DOHH2 (cell line): ENCODE data around the gene RLF.

Experiments used
- H3F3A ChIP-seq: fragments of 200-600 bp; sonication (generic), shearing (Covaris generic); 2 replicates; pipeline ENCODE4 v1.6.0; 2016; ENCODE audit warnings: antibody characterized with exemption, mild to moderate bottlenecking; ENCODE audit not compliant: control insufficient read depth, insufficient read depth
- H3K27ac ChIP-seq: fragments of 200-600 bp; sonication (generic); 2 replicates; pipeline ENCODE4 v1.5.1; 2014; ENCODE audit warnings: low read depth, mild to moderate bottlenecking, low read length, moderate library complexity
- H3K27me3 ChIP-seq: fragments of 200-600 bp; sonication (generic); 2 replicates; pipeline ENCODE4 v1.6.1; 2014; ENCODE audit warnings: mild to moderate bottlenecking, low read length, mixed read lengths; ENCODE audit not compliant: control insufficient read depth
- H3K36me3 ChIP-seq: fragments of 200-600 bp; sonication (generic); 2 replicates; pipeline ENCODE4 v1.6.1; 2014; ENCODE audit warnings: mild to moderate bottlenecking, low read length, moderate library complexity, mixed read lengths; ENCODE audit not compliant: control insufficient read depth
- H3K4me1 ChIP-seq: fragments of 200-600 bp; sonication (generic); 2 replicates; pipeline ENCODE4 v1.6.1; 2014; ENCODE audit warnings: mild to moderate bottlenecking, low read length, mixed read lengths; ENCODE audit not compliant: control insufficient read depth
- H3K4me2 ChIP-seq: fragments of 200-600 bp; sonication (generic); 2 replicates; pipeline ENCODE4 v1.6.0; 2014; ENCODE audit warnings: mild to moderate bottlenecking, low read length, moderate library complexity
- H3K4me3 ChIP-seq: fragments of 200-600 bp; sonication (generic); 2 replicates; pipeline ENCODE4 v1.5.1; 2014; ENCODE audit warnings: mild to moderate bottlenecking, low read length, mixed read lengths
- H3K79me2 ChIP-seq: fragments of 200-600 bp; sonication (generic); 2 replicates; pipeline ENCODE4 v1.6.1; 2014; ENCODE audit warnings: mild to moderate bottlenecking, low read length, mixed read lengths; ENCODE audit not compliant: control insufficient read depth
- H3K9me2 ChIP-seq: fragments of 200-600 bp; sonication (generic); replicated peaks from 2 replicates; pipeline ENCODE4 v1.6.1; 2014; ENCODE audit warnings: mild to moderate bottlenecking, low read length, mixed read lengths; ENCODE audit not compliant: control insufficient read depth
- H3K9me3 ChIP-seq: fragments of 200-600 bp; sonication (generic); 2 replicates; pipeline ENCODE4 v1.6.1; 2014; ENCODE audit warnings: antibody characterized with exemption, low read length, mixed read lengths; ENCODE audit not compliant: control insufficient read depth, insufficient read depth
- H4K20me1 ChIP-seq: fragments of 200-600 bp; sonication (generic); 2 replicates; pipeline ENCODE4 v1.6.0; 2014; ENCODE audit warnings: low read depth, mild to moderate bottlenecking, antibody characterized with exemption, low read length, moderate library complexity; ENCODE audit not compliant: control insufficient read depth, insufficient read depth
- EZH2phosphoT487 ChIP-seq: fragments of 200-600 bp; sonication (generic); IDR thresholded peaks from 2 replicates; pipeline ENCODE4 v1.6.1; 2017; ENCODE audit warnings: borderline replicate concordance, mild to moderate bottlenecking, antibody characterized with exemption, low read length, moderate library complexity, mixed read lengths
- TF ChIP-seq, protein P1 (sequence below): fragments of 200-600 bp; sonication (generic); IDR thresholded peaks from one replicate; pipeline ENCODE4 v1.5.1; 2014; ENCODE audit warnings: antibody characterized with exemption, mild to moderate bottlenecking, low read depth, low read length; ENCODE audit not compliant: poor library complexity, severe bottlenecking

The RLF gene

DNA sequence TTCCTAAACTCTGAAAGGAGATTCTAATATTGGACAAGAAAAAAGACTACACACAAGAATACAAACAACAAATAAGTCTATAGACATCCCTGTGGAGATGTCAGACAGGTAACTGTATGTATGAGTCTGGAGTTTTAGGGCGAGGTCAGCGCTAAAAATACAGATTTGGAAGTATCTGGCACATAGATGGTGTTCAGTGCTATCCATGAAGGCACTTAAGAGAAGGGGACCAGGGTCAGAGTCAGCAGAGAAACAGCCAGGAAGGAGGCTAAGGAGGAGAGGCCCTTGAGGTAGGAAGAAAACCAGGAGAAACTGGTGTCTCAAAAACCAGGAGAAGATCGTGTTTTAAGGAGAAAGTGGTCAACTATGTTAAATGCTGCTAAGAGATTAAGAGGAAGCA is 114.9 kb downstream of the RLF start:
- TF ChIP-seq, protein P1, sequence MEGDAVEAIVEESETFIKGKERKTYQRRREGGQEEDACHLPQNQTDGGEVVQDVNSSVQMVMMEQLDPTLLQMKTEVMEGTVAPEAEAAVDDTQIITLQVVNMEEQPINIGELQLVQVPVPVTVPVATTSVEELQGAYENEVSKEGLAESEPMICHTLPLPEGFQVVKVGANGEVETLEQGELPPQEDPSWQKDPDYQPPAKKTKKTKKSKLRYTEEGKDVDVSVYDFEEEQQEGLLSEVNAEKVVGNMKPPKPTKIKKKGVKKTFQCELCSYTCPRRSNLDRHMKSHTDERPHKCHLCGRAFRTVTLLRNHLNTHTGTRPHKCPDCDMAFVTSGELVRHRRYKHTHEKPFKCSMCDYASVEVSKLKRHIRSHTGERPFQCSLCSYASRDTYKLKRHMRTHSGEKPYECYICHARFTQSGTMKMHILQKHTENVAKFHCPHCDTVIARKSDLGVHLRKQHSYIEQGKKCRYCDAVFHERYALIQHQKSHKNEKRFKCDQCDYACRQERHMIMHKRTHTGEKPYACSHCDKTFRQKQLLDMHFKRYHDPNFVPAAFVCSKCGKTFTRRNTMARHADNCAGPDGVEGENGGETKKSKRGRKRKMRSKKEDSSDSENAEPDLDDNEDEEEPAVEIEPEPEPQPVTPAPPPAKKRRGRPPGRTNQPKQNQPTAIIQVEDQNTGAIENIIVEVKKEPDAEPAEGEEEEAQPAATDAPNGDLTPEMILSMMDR, result no peak
- no peak for TF ChIP-seq EZH2phosphoT487
- no peaks in the 10 kb centered on the region for H3K9me3 ChIP-seq
- H3K27me3 ChIP-seq, result no peaks in the 10 kb centered on the region
- H3K27ac ChIP-seq, result no peak overlapping the region
- H3K4me3 ChIP-seq, result no peak overlapping the region
- no peaks in the 10 kb centered on the region for H3K4me1 ChIP-seq
- H3K36me3 ChIP-seq, result peaks cover 56% of the 10 kb centered on the region
- no peaks in the 10 kb centered on the region for H3K79me2 ChIP-seq
- H3K9me2 ChIP-seq, result no peaks in the 10 kb centered on the region
- H3K4me2 ChIP-seq, result no peak overlapping the region
- H4K20me1 ChIP-seq, result no peaks in the 10 kb centered on the region
- H3F3A ChIP-seq, result no peaks in the 10 kb centered on the region

DNA sequence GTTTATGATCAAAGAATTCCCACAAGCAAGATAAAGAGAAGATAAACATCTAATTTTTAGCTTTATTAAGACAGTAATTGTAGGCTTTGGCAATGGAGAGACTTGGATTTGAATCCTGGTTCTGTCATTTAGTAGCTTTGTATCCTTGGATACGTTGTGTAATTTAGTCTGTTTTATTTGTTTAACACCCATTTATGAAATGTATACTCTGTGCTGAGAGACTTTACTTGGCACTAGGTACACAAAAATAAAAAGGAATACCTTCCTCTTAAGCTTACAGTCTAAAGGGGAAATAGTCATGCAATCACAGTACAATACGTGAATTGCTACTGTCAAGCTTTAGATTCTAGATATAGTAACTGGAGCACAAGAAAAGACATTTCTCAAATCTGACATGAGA is 120.7 kb downstream of the RLF start:
- TF ChIP-seq, protein P1, result no peak
- TF ChIP-seq EZH2phosphoT487, result no peak
- no peak overlapping the region for H3K4me3 ChIP-seq
- H3K4me1 ChIP-seq, result no peaks in the 10 kb centered on the region
- no peaks in the 10 kb centered on the region for H4K20me1 ChIP-seq
- no peaks in the 10 kb centered on the region for H3K27me3 ChIP-seq
- H3K9me2 ChIP-seq, result no peaks in the 10 kb centered on the region
- no peaks in the 10 kb centered on the region; the same call in 1 of the 2 replicates for H3K79me2 ChIP-seq
- no peak overlapping the region for H3K27ac ChIP-seq
- H3K4me2 ChIP-seq, result no peak overlapping the region
- no peaks in the 10 kb centered on the region for H3K9me3 ChIP-seq
- 0 out of 2 replicates have a peak, but pooled peaks cover 4% of the 10 kb centered on the region for H3F3A ChIP-seq
- H3K36me3 ChIP-seq, result peaks cover 31% of the 10 kb centered on the region
